CD4-positive, alpha-beta T cell (primary cell): ENCODE results near the gene FGR. TPM values are rescaled to one million over a fixed set of nuclear protein-coding genes. Genes with fewer than 3 reads are reported as not detected.

Experiments used
- ATAC-seq: fragments of 200-7000 bp; cut with Tn5 transposase; one replicate; pipeline ENCODE4 v1.10.0; 2022; ENCODE audit warnings: mild to moderate bottlenecking; ENCODE audit not compliant: poor library complexity
- CTCF ChIA-PET: fragments of 350-600 bp; sonication (Branson Sonifier 250); formaldehyde crosslinking; loops from one replicate; lab custom pipeline; 2021; ENCODE audit warnings: antibody characterized with exemption, inconsistent platforms; lab: Charles Lee
- POLR2A ChIA-PET: fragments of 350-600 bp; sonication (Branson Sonifier 250); formaldehyde crosslinking; loops from one replicate; lab custom pipeline; 2021; ENCODE audit warnings: antibody characterized with exemption, inconsistent platforms; lab: Charles Lee
- DNase-seq, 14 experiments: peaks; one replicate each; pipeline ENCODE4 v3.0.0-alpha.2; 2013 to 2020; ENCODE audit warnings: mixed read lengths in 2 of 14
- H3K27ac ChIP-seq, 2 donors: one replicate each; pipeline versions ENCODE4 v1.5.1 to v1.7.0; 2013; ENCODE audit warnings: low read length in 2 of 2, low read depth in 1 of 2, mild to moderate bottlenecking in 1 of 2
- H3K27me3 ChIP-seq, 2 experiments: 1 replicate in 1 of 2; 2 replicates in 1 of 2; pipeline versions ENCODE4 v1.6.1 to v1.7.0; 2013; ENCODE audit warnings: low read length in 2 of 2, control low read depth in 1 of 2, mild to moderate bottlenecking in 1 of 2, moderate library complexity in 1 of 2; ENCODE audit not compliant: insufficient read depth in 2 of 2, control insufficient read depth in 1 of 2
- H3K36me3 ChIP-seq: one replicate; pipeline ENCODE4 v1.6.1; 2013; ENCODE audit warnings: low read length, control low read depth; ENCODE audit not compliant: insufficient read depth
- H3K4me1 ChIP-seq: one replicate; pipeline ENCODE4 v1.6.1; 2013; ENCODE audit warnings: low read length, control low read depth; ENCODE audit not compliant: insufficient read depth
- H3K4me3 ChIP-seq: one replicate; pipeline ENCODE4 v1.5.1; 2013; ENCODE audit warnings: mild to moderate bottlenecking, low read length, moderate library complexity
- H3K9me3 ChIP-seq, 2 experiments: 1 replicate in 1 of 2; 2 replicates in 1 of 2; pipeline versions ENCODE4 v1.6.1 to v1.7.0; 2013; ENCODE audit warnings: low read length in 2 of 2, mild to moderate bottlenecking in 2 of 2, control low read depth in 1 of 2, moderate library complexity in 1 of 2; ENCODE audit not compliant: control insufficient read depth in 1 of 2, insufficient read depth in 1 of 2
- H3K27ac Mint-ChIP-seq: one replicate; pipeline ENCODE4 v1.8.0; 2020; ENCODE audit warnings: mixed read lengths
- H3K27me3 Mint-ChIP-seq: one replicate; pipeline ENCODE4 v1.8.0; 2021; ENCODE audit warnings: mixed read lengths
- H3K36me3 Mint-ChIP-seq: one replicate; pipeline ENCODE4 v1.8.0; 2021; ENCODE audit warnings: low read depth, mixed read lengths
- H3K4me1 Mint-ChIP-seq: one replicate; pipeline ENCODE4 v1.8.0; 2021; ENCODE audit warnings: low read depth, mixed read lengths
- H3K4me3 Mint-ChIP-seq: one replicate; pipeline ENCODE4 v1.8.0; 2020; ENCODE audit warnings: mild to moderate bottlenecking, mixed read lengths
- H3K9me3 Mint-ChIP-seq: one replicate; pipeline ENCODE4 v1.8.0; 2020; ENCODE audit warnings: mixed read lengths
- CTCF ChIP-seq: fragments of 200-600 bp; IDR thresholded peaks from one replicate; pipeline ENCODE4 v1.8.0; 2022; ENCODE audit warnings: antibody characterized with exemption, mild to moderate bottlenecking
- intact Hi-C, 2 experiments: fragments of 100-400 bp; cut with DNase I in 1 of 2; cut with micrococcal nuclease in 1 of 2; formaldehyde crosslinking; loops; one replicate each; pipeline versions ENCODE4 v1.15.1 to v1.9.0; 2023 to 2025; cut with DNase I, micrococcal nuclease
- total RNA-seq, 174 experiments: library from RNA in 2 of 174; stranded (reverse) in 2 of 174; gene quantifications; one replicate each; pipeline ENCODE4 v1.2.3 and lab custom pipeline; 2021 to 2026

The FGR gene
- total RNA-seq, 2 experiments from 2014 or later: 3.0 to 3.2 TPM

DNA sequence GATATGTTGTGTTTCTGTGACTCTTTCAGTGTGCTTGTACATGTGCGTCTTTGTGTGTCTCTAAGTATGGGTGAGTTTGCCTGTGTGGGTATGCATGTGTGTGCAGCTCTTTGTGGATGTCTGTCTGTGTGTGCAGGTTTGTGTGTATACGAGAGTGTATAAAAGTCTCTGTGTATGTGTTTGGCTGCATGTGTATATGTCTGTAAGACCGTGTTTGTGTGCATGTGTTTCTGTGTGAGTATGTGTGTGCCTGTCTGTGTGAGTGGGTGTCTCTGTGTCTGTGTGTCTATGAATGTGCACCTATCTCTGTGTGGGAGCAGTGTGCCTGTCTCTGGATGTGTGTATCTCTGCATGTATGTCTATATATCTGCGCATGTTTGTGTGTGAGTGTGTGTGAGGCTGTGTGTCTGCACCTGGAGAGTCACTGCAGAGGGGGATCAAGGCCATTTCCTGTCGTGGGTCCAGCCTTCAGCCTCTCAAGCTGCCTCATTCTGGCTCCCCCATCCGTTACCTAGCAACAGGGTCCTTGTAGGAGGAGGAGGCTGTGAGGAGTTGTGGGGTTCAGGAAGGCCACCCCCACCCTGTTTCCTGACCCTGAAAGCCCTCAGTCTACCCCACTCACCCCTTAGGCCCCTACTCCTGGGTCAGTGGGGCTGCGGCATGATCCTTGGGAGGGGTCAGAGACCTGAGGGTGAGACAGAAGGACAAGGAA, 10.4 kb downstream of the FGR start:
- DNase-seq: peak in 1 of 14 experiments; percentile 31
- no peaks in the 10 kb centered on the region for H3K36me3 Mint-ChIP-seq
- no peak overlapping the region for H3K27ac ChIP-seq
- no peak overlapping the region for H3K27ac Mint-ChIP-seq
- no peak for TF ChIP-seq CTCF
- H3K4me3 Mint-ChIP-seq: no peak overlapping the region
- peak overlapping the region; percentile 23 for H3K4me3 ChIP-seq
- no peaks in the 10 kb centered on the region for H3K9me3 Mint-ChIP-seq
- H3K36me3 ChIP-seq: no peaks in the 10 kb centered on the region
- CTCF ChIA-PET: interaction anchor here (1.3 kb wide), 1 partner anchor 45 kb away, joined by 3 read pairs; no protein-coding TSS in a partner anchor
- ATAC-seq: no peak
- intact Hi-C loops: no loop called here
- no peaks in the 10 kb centered on the region for H3K27me3 ChIP-seq
- H3K4me1 ChIP-seq: peaks cover 55% of the 10 kb centered on the region
- peaks cover 33% of the 10 kb centered on the region for H3K4me1 Mint-ChIP-seq
- POLR2A ChIA-PET: no interaction called here
- H3K9me3 ChIP-seq: no peaks in the 10 kb centered on the region
- H3K27me3 Mint-ChIP-seq: no peaks in the 10 kb centered on the region

DNA sequence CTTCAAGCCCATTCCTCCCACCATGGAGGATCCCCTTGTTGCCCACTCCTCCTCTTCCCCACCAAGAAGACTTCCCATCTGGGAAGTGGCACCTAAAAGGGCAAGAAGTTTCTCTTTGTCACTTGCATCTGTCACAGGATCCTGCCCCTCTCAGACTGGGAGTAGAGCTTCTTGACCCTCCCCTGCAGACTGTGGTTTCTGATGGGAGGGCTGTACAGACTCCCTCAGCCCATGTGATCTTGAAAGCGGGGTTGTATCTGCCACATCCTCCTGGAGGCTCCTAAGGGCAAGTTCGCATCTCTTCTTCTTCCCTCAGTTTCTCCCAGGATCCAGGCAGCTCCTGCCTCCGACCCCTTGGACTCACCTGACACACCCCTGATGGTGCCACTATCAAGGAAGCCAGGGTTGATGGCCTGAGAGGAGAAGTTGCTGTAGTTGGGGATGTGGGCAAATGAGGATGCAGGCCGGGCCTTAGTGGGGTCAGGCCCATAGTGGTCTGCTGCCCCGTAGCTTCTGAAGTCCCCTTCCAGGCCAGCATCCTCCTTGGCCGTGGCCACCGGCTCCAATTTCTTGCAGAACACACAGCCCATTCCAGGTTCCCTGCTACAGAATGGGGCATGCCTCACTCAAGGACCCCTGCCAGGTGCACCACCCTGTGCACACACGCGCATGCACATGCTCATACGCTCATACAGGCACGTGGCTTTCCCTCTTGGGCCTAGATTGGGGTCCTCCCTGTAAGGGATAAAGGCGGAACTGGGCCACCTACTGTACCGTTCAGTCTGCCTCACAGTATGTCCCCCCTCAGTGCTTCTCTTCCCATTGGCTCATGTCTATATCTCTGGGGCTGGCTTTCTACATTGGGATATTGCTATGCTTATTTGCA, 11.4 kb downstream of the FGR start:
- Histone ChIP-seq H3K36me3 (no peaks in the 10 kb centered on the region), H3K27me3 (no peaks in the 10 kb centered on the region), H3K4me3 (no peak overlapping the region), H3K9me3 (no peaks in the 10 kb centered on the region), H3K27ac (no peak overlapping the region), H3K4me1 (peaks cover 60% of the 10 kb centered on the region)
- ChIA-PET CTCF (no interaction called here), POLR2A (no interaction called here)
- ATAC-seq (no peak), DNase-seq (peak in 1 of 14 experiments; percentile 57)
- Mint-ChIP-seq H3K4me1 (peaks cover 32% of the 10 kb centered on the region), H3K4me3 (no peak overlapping the region), H3K27me3 (no peaks in the 10 kb centered on the region), H3K36me3 (no peaks in the 10 kb centered on the region), H3K9me3 (no peaks in the 10 kb centered on the region), H3K27ac (no peak overlapping the region)
- intact Hi-C loops: no loop called here
- TF ChIP-seq CTCF: no peak

- H3K36me3 ChIP-seq: no peaks in the 10 kb centered on the region
- no peak for TF ChIP-seq CTCF
- H3K27me3 Mint-ChIP-seq: no peaks in the 10 kb centered on the region
Measured at GRCh38 chr1:27622828-27623227, 12.2 kb downstream of the FGR start.

More at GRCh38 chr1:27622828-27623227, 12.2 kb downstream of the FGR start:
- H3K4me3 Mint-ChIP-seq: no peak overlapping the region
- ChIA-PET POLR2A (no interaction called here), CTCF (no interaction called here)
- peaks cover 67% of the 10 kb centered on the region for H3K4me1 ChIP-seq
- no peaks in the 10 kb centered on the region for H3K27me3 ChIP-seq
- no peak overlapping the region for H3K27ac ChIP-seq
- H3K9me3 Mint-ChIP-seq: no peaks in the 10 kb centered on the region
- no peaks in the 10 kb centered on the region for H3K9me3 ChIP-seq
- H3K4me1 Mint-ChIP-seq: peaks cover 37% of the 10 kb centered on the region
- H3K4me3 ChIP-seq: no peak overlapping the region
- no peak for DNase-seq
- intact Hi-C loops: no loop called here
- H3K27ac Mint-ChIP-seq: no peak overlapping the region
- no peak for ATAC-seq
- H3K36me3 Mint-ChIP-seq: no peaks in the 10 kb centered on the region
